ENCODE results near the gene EHMT2. TPM values are rescaled to one million over a fixed set of nuclear protein-coding genes. Genes with fewer than 3 reads are reported as not detected.

EHMT2 gene
- total and polyA plus RNA-seq, 2 of the 8 experiments (the other 6 are each of a cell fraction or from before 2014, with no cell fraction given), result 125 to 177 TPM

GRCh38 chr6:31889331-31889972 is 8.0 kb downstream of the EHMT2 start (continued):
- TF ChIP-seq HDAC2 (IDR thresholded peaks at IDR 0.05; ENCODE audit: borderline replicate concordance in 1 of 2, low read depth in 2 of 2, low read length in 2 of 2) (no peak), SIN3A (conservative IDR thresholded peaks at IDR 0.05 in 1 of 2, IDR thresholded peaks at IDR 0.05 in 1 of 2; ENCODE audit: low read depth in 1 of 2, low read length in 2 of 2) (no peak), SIRT6 (IDR thresholded peaks at IDR 0.05; ENCODE audit: low read length) (no peak), POLR2AphosphoS5 (IDR thresholded peaks at IDR 0.05; ENCODE audit: low read depth, low read length) (no peak), SP1 (IDR thresholded peaks at IDR 0.05; ENCODE audit: low read depth, low read length) (no peak), CBX8 (IDR thresholded peaks at IDR 0.05; ENCODE audit: borderline replicate concordance, low read depth, low read length) (no peak)
- TF ChIP-seq, protein P1, sequence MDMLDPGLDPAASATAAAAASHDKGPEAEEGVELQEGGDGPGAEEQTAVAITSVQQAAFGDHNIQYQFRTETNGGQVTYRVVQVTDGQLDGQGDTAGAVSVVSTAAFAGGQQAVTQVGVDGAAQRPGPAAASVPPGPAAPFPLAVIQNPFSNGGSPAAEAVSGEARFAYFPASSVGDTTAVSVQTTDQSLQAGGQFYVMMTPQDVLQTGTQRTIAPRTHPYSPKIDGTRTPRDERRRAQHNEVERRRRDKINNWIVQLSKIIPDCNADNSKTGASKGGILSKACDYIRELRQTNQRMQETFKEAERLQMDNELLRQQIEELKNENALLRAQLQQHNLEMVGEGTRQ (IDR thresholded peaks at IDR 0.05; ENCODE audit: low read length), result no peak

Data from H1 (cell line).